CD4-positive, alpha-beta T cell treated with Interleukin-15 for 1 hour (primary cell): ENCODE results near the gene MBD6.

Experiments
- DNase-seq: peaks from one replicate; pipeline ENCODE4 v3.0.0-alpha.2; 2020

Gene MBD6, protein sequence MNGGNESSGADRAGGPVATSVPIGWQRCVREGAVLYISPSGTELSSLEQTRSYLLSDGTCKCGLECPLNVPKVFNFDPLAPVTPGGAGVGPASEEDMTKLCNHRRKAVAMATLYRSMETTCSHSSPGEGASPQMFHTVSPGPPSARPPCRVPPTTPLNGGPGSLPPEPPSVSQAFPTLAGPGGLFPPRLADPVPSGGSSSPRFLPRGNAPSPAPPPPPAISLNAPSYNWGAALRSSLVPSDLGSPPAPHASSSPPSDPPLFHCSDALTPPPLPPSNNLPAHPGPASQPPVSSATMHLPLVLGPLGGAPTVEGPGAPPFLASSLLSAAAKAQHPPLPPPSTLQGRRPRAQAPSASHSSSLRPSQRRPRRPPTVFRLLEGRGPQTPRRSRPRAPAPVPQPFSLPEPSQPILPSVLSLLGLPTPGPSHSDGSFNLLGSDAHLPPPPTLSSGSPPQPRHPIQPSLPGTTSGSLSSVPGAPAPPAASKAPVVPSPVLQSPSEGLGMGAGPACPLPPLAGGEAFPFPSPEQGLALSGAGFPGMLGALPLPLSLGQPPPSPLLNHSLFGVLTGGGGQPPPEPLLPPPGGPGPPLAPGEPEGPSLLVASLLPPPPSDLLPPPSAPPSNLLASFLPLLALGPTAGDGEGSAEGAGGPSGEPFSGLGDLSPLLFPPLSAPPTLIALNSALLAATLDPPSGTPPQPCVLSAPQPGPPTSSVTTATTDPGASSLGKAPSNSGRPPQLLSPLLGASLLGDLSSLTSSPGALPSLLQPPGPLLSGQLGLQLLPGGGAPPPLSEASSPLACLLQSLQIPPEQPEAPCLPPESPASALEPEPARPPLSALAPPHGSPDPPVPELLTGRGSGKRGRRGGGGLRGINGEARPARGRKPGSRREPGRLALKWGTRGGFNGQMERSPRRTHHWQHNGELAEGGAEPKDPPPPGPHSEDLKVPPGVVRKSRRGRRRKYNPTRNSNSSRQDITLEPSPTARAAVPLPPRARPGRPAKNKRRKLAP

DNA sequence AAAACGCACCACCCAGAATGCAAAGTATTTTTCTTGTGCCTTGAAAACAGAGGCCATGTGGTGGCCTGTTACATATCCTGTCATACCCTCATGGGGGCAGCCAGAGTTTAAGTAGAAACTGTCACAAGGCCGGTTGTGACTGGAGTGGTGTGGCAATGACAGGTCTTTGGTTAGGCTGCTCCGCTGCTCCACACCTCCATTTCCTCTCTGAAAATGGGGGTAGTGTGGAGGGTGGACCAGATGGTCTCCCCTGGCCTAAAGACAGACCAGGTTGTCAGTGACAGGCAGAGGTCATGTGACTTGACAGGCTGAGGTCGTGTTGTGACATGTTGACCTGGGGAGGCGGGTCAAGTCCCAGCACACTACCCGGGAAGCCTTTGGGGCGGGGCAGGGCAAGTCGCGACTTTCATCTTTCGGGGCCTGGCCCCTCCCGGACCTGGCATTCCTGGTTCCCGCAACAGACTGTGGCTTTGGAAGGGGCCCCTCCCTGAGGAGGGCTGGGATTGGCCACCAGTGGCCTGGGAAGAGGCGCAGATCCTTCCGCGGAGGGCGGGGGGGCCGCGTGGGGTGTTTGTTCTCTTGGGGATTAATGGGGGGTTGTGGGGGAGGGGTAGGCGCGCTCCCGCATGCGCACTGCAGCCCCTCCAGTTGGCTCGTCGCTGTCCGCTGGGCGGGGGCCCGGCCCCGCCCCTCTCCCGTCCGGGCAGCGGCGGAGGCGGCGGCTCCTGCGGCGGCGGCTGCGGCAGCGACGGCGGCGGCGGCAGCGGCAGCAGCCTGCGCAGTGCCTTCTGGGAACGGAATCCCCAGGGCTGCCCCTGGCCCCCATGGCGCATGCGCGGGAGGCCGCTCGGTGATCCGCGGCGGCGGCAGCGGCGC lies at the start of gene MBD6:
Gene MBD6, plus strand, starts transcription at position 814 of the 876 bp plus-strand sequence. CDS start 1,480 bp downstream, outside the sequence.
- peak; percentile 94 for DNase-seq

DNA sequence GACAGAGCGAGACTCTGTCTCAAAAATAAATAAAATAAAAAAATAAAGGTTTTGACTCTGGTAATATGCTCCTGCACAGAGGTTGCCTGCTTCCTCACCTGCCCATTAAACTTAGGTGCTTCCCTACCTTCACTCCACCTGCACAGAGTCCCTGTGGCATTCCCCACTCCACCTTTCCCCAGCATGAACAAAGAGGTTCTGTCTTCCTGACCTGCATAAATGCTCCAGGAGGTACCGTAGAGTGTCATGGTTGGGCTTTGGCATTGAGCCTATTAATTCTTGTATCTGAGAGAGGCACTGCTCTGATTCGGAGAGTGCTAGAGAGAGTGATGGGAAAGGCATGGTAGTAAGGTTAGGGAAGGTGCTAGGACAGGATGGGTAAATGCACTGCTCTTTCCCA lies 49.2 kb upstream of the MBD6 start:
- DNase-seq, result no peak

DNA sequence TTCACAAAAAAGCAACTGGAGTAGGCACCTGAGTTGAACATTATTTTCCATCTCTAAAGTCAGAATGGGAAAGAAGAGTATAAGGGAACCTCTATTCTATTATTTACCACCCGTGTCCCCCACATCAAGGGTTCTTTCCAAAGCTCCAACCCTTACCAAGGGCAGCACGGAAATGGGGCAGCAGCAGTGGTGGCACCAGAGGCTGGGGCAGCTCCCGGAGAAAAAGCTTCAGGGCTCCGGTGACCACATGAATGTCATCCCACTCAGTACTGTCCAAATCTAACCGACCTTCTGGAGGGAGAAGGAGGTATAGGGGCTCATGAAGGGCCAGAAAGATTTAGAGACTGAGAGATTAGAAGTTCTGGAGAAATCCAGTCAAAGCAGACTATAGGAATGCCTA lies 48.7 kb upstream of the MBD6 start:
- DNase-seq, result no peak

DNA sequence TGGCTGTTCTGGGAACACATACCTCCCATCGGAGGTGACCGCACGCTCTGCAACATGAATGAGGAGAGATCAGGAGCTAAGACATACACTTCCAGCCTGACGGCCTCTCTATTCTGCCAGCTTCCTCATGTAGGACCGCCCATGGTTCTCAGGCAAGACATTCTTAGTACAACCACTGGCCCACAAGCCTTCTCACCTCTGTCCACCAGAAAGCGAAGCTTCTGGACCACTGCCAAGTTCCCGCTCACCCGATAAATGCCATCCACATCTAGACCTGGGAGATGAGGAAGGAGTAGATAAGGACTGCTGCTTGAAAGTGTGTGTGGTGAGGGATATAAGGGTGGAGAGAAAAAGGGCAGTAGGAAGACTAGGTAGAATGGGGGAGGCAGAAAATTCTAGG lies 48.2 kb upstream of the MBD6 start:
- no peak for DNase-seq

DNA sequence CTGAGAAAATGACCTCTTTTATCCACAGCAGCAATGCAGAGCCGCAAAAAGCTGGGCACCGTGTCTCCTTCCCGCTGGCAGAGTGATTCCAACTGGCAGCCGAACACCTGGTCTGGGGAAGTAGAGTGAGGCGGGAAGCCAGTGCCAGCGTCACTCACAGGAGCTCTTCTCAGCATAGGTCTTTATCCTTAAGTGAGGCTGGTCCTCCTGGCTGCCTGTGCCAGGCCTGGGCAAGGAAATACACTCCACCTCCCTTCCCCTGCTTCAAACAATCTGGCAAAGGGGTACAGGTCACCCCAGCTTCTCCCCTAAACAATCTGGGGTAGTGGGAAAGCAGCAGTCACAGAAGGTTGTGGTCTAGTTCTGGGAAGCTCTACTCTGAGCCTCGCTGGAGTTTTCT lies 47.8 kb upstream of the MBD6 start:
- DNase-seq, result no peak

DNA sequence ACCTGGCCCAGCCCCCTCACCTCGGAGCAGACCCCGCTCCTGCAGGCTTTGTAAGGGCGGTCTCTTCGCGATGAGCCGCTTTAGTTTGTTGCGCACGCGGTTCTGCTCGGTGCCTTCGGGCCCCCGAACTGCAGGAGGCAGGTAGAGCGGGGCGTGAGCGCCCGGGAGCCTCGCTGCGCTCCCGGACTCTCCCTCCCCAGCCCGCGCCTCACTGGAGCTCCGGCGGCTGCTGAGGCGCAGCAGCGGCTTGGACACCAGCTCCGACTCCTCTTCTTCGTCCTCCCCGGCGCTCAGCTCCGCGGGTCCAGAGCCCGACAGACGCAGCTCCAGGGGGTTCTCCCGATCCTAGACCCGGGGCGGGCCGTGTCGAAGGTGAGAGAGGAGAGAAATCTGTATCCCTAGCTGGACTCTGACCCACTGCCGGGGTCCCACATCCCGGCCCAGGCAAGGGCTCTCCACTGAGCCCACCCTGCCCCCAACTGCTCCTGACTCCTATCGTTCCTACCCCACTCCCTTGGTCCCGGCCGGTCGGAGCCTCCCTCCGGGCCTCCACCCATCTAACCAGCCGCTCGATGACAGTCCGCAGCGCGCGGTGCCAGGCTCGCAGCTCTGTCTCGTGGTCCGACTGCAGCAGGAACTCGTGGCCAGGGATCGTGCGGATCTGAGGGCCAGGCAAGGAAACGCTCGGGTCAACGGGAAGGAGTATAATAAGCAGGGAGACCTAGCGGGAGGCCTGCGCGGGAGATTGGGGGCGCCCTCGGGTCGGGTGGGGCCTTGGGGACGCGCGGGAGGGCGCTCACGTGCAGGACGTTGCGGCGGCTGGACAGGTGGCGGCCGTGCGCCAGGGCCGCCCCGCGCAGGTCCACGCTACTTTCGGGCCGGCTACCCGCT lies 47.1 kb upstream of the MBD6 start:
- DNase-seq, result no peak

DNA sequence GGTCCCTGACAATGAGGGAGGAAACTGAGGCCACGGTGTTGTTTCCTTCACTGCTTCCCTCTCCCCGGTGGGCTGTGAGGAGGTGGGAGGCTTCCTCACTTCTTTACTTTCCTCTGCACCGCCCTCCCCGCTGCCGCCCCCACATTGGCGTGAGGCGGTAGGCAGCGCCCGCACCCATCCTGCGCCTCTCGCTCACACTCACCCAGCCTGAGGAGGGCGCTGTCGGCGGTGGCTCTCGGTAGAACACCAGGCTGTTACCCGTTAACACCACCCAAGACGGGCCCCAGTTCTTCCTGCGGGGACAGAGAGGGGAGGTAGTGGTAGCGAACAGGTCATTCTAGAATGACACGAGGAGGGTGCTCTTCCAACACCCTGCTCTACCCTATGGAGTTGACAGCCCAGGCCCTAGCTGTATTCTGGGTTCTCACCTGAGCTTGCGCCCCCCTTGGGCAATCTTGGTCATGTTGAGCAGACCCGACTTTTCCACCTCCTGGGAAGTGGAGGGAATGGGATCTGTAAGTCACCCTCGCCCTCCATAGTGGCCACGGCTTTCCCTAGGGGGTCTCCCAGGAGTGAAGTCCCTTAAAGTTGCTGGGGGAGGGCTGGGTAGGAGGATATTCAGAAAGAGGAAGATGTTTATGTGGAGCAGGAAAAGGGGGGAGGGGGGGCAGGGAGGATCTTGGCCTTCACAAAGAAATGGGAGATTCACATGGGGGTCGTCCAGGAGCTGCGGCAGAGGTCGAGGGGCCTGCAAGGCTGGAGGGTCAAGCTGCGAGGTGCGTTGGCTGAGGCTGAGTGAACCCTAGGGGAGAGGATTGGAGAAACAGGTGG lies 46.2 kb upstream of the MBD6 start:
- peak; percentile 75 for DNase-seq

DNA sequence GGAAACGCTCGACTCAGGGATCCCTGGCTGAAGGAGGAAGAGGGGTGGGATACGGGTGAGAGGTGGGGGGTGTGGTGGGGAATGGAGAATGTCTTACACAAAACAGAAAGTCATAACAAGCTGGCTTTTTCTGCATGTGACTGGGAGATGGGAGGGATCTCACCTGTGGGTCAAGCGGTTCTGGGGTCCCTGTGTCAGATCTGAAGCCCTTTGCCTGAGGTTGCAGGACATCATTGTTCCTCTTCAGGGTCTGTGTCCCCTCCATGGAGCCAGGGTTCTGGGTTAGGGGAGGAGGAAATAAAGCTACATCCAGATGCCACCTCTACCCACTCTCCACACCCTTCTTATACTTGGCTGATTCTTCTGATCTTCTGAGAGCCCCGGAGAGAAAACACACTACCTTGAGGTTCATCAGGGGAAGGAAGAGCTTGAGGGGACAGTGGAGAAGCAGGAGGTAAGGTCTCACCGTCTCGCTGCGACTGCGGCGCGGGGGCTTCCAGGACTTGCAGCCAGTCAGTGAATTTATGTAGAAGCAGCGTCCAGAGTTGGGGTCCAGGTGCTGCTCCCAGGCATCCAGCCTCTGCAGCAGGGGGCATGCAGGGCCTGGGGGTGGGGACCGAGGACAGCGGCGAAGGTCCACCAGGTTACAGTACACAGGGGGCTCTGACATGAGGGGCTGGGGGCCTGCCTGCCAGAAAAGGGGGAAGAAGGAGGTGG lies 45.5 kb upstream of the MBD6 start:
- DNase-seq, result no peak

DNA sequence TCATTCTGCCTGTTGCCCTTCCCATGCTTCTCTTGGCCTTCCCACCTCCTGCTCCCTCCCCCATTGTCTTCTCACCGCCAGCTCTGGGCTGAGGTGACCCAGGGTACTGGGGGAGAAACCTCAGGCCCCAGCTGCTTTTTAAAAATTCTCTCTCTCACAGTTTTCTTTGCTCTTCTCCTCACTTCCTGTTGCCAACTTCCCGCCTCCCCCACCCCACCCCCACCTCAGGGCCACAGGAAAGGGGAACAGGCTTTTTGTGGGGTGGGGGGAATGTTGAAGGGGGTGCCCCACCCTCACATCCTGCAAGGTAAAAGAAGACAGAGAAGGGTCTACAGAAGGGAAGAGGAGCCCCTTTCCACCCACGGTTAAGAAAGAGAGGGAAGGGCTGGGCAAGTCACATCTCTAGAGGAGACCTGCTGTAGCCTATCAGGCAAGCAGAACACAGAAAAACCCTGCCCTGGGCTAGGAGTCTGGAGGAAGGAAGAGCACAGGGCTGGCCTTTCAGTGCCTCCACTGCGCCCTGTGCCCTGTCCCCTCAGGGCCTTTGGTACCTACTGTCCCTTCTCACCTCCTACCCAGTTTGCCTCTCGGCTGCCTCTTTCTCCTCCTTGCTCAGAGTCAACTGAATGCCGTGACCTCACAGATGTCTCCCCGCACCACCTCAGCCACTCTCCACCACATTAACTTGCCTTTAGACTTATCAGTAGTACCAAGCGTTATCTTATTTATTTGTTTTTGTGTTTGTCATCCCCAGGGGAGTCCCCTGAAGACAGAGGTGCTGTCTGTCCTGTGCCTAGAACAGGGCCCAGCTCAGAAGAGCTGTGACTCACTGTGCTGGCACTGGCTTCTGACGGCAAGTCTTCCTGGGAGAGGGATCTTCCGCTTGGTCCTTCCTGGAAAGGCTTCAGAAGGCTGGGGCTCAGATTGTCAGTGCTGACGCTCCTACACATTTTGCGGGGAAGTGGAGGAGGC lies 44.6 kb upstream of the MBD6 start:
- peak; percentile 81 for DNase-seq

DNA sequence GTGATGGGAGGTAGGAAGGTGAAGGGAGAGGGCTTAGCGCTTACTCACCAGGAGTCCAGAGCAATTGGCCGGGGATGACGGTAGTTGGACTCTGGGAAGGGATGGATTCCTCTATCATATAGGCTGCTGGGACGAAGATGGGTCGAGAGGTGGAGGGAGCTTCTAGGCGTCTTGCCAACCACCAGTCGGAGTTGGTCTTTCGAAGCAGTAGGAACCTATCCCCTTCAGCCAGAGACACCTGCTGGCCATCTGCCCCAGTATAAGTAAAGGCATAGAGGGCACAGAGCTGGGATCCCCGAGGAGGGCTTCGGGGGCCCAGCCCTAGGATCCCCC lies 43.6 kb upstream of the MBD6 start:
- DNase-seq, result no peak

DNA sequence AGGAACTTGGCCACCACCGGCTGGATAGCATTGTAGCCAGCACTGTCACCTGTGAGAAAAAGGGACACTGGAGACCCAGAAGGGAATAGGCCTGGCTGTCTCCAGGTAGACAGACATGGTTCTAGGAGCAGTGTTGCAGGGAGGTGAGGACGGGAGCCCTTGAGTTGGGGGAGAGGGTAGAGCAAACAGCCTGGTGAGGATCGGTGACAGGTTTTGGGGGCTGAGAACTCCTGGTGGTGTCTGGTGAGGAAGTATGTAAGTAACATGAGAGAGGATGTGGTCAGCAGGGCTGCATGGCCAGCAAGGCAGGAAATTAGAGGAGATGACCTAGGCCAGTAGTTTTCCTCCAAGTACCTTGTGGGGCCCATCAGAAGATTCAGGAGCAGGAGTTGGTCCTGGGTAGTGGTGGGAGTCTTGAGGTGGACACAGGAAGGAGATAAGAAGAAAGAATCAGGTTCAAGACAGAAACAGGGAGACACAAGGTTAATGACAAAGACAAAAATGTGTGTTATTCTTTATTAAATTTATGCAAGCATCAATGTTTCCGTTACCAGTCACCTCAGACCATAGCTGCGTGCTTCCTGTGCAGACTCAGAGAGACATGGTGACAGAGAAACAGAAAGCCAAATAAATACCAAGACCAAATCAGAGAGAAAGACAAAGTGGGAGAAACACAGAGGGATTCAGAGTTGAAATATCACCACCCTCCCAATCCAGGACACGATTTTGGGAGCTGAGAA lies 43.1 kb upstream of the MBD6 start, which contains the start of gene ARHGAP9:
Gene ARHGAP9, minus strand, starts transcription at position 491 of the 740 bp plus-strand sequence. Its CDS starts 460 bp downstream, at position 31.
- DNase-seq, result peak; percentile 81

DNA sequence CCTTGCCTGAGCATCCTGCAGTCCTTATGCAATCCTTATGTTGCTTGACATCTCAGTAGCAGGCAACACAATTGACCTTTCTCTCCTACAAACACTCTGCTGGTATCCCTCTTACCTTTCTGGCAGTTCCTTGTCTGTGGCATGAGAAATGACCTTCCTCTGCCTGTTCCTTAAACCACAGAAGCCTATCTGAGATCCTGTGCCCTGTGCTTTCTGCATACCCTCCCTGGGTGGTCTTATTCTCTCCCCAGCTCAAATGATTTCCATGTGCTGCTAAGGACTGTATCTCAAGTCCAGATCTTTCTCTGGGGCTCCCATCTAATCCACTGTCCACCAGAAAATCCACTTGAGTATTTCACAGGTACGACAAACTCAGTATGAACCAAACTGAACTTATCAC lies 41.0 kb upstream of the MBD6 start:
- no peak for DNase-seq

DNA sequence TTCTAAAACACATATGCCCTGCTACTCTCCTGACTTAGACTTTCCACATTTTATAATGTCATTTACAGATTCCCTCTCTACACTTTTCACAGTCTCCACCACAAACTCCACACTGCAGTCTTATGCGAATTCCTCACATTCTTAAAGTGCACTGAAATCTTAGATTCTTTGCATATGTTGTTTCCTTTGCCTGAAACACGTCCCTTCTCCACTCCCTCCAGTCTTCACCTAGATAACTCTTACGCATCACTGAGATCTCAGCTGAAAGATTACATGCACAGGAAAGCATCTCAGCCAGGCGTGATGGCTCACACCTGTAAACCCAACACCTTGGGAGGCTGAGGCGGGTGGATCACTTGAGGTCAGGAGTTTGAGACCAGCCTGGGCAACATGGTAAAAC lies 39.2 kb upstream of the MBD6 start:
- no peak for DNase-seq

DNA sequence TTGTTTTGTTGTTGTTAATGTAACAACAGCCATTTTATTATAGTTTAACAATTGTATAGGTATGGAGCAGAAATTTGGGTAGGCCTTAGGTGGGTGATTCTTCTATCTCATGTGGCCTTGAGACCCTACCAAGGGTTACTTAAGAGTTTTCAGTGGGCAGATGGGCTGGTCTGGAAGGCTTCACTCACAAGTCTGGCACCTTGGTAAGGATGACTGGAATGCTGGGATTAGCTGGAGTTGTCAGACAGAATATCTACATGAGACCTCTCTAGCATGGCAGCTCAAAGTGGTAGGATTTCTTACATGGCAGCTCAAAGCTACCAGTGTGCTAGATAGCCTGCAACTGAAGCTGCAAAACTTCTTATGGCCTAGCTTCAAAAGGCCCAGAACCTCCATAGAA lies 36.9 kb upstream of the MBD6 start:
- DNase-seq, result no peak

DNA sequence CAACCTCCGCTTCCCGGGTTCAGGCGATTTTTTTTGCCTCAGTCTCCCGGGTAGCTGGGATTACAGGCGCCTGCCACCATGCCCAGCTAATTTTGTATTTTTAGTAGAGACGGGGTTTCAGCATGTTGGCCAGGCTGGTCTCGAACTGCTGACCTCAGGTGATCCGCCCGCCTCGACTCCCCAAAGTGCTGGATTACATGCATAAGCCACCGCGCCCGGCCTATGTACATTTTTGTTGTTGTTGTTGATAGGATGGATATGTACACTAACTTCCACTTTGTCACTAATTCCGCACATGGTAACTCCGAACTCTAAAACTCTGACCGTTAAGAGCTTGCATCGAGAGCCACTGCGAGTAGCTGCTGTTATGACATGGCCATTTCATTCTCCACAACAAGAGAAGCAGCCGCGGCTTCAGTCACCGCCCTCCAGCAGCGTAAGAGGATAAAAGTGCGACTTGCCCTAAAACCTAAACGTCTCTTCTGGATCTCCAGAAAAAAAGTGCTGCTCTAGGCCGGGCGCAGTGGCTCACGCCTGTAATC lies 35.5 kb upstream of the MBD6 start:
- no peak for DNase-seq

DNA sequence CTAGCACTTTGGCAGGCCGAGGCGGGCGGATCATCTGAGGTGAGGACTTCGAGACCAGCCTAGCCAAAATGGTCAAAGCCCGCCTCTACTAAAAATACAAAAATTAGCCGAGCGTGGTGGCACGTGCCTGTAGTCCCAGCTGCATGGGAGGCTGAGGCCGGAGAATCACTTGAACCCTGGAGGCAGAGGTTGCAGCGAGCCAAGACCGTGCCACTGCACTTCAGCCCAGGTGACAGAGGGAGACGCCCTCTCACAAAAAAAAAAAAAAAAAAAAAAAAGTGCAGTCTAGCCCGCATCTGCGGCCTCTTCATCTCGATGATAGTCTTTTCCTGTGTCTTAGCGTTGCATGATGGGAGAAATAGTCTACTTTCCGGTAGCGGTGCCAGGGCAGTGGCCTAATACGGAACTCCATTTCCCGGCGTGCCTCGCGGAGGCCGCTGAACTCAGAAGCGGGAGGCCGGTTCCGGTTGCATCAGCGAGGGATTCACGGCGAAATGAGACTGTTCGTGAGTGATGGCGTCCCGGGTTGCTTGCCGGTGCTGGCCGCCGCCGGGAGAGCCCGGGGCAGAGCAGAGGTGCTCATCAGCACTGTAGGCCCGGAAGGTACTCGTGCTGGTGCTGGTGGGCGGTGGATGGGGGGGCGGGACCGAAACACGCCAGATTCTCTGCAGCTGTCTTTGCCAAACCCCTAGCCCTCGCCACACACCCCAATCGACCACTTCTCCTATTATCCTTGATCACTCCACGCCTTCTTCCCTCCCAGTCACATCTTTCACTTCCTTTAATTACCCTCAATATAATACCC lies 34.8 kb upstream of the MBD6 start, which contains the start of gene MARS1:
Gene MARS1, plus strand, starts transcription at position 472 of the 805 bp plus-strand sequence. Its CDS starts 23 bp downstream, at position 495.
- peak; percentile 94 for DNase-seq
